Inferior parietal cortex (tissue), 1 donor: ENCODE data around the gene HOXC11.

ENCODE experiments used
- DNase-seq: peaks from one replicate; pipeline ENCODE4 v3.0.0-alpha.2; 2016; ENCODE audit errors: extremely low spot score

Gene HOXC11

DNA sequence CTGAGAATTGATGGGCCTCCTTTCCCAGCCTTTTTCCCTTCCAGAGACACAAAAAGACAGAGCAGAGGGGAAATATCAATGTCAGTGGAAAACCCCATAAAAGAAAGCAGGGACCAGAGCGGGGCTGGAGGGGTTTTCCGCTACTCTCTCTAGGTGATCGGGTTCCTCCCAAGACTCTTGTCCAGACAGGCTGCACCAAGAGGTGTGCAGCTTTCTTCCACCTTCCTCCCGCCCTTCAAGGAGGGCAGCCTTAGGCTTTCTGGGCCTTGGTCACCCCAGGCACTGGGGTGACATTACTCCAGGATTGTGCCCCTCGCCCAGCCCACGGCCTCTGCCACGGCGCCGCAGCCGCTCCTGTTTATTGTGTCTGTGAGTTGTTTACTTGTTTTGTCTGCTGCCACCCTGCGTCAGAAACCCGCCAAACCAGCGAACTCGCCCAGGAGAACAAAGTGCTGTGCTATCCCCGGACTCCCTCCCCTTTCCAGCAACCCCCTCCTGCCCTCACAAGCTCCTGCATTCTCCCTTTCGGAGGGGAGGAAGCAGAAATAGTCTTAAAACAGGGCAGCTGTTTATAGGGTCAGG is 48.6 kb downstream of the HOXC11 start:
- DNase-seq = no peak

DNA sequence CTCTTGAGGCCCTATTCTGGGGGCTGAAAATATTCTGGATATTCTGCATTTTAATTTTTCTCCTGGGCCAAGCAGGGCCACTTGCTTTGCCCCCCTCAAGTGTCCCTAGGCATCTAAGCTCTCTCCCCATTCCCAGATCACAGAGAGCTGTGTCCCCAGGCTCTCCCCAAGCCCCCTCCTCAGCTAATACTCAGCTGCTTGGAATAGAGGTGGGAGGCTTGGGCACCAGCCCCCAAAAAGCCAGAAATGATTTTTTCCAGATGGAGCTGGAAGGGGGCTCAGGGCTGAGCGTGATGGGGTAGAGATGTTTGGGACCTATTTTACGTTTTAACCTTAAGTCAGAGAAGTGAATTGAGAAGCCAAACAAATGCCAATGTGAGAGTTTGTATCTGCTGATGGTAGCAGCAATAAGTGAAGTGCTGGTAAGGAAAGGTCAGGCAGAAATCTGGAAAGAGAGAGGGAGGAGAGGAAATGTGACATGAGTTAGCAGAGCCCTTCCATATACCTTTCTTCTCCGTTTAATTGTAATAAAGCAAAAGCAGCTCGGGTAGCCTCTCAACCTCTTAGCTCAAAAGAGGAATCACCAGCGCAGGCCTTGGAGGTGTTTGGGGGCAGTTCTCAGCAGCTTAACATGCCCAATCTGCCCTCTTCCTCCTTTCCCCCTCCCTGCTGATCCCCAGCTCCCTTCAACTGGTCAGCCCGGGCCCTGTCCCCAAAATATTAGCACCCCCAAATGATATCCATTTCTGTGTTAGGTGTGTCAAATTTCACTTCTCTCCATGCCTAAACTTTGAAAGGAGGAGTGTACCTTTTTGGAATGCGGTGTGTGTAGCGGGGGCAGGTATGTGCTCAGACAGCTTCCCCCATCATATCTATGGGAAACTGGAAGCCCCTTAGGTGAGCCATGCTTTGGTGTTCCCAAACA is 50.3 kb downstream of the HOXC11 start:
- DNase-seq = no peak

DNA sequence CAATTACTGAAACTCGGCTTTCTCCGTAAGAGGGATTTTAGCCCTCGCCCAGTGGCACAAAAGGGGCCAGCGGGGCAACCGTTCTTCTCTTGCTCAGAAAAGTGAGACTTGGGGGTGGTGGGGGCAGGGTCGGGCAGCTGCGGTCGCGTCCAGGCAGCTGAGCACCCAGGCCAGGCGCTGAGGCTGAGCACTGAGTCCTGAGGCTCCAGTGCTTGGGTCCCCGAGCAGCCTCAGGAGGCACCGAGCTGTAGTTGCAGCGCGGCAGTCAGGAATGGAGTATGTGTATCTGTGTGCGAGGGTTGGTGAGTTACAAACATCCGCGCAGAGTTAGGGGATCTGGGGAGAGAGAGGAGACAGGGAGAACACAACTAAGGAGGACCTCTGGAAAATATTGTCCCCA is 51.2 kb downstream of the HOXC11 start:
- no peak for DNase-seq

DNA sequence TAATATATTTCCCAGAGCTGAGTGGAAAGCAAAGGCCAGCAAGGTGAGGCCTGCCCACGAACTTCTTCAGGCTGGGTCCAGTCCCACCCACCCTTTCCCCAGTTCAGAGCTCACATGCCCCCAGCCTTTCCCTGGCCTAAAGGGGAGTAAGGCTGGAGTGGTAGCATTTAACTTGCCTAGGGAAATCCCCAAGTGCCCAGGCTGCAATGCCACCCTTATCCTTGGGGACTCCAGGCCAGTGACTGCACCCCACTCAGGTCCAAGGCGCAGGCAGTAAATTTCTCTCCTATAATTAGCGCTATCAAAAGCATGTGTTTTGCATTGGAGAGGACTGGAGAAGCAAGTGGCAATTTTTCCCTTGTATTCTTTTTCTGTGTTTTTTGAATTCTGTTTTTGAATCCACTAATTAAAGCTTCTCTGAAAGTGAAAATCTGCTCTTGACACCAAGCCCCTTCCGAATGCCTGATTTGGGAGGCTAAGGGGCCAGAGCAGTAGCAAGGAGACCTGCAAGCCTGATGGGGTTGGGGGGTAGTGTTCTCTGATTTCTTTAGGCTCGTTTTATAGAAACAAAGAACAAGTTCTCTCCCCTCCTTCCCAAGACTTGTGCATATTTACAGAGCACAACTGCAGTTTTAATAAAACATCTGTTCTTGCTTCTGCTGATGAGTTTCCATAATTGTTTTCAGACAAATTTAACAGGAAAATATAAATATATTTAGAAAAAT is 51.8 kb downstream of the HOXC11 start:
- no peak for DNase-seq

DNA sequence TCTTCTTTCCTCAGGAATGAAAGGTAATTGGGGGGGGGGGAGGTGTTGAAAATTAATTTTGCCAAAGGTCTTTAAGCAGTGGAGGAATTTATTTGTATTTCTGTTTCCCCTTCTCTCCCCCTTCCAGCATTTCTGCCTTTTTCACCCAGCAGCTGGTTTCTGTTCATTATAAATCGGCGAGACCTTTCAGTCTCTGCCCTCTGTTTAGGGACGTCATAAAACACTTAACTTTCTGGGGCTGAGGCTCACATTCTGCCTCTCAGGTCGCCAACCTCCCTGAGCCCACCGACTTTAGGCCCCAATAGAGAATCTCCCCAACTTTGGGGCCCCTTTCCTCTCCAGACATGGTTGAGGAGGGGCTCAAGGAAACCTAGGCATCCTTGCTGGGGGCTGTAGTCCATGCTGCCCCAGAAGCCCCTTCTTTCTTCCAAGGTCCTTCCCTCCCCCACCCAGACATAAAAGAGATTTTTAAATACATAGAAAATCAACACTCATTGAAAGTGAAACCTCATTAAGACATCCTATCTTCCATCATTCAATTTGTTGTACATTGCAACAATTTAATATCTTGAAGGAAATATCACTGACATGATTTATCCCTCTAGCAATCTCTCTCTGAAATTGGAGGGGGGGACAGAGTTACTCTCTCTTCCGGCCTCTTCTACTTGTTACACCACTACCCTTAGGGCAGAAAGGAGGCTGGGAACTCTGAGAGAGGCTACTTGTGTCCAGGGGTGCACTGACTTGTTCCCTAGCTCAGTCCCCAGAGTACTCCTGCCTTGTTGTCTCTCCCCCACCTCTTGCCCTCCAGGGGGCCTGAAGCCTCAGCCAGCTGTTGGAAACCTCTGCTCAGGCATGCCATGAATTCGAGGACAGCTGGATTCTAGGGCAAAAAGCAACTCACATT is 52.8 kb downstream of the HOXC11 start:
- no peak for DNase-seq

DNA sequence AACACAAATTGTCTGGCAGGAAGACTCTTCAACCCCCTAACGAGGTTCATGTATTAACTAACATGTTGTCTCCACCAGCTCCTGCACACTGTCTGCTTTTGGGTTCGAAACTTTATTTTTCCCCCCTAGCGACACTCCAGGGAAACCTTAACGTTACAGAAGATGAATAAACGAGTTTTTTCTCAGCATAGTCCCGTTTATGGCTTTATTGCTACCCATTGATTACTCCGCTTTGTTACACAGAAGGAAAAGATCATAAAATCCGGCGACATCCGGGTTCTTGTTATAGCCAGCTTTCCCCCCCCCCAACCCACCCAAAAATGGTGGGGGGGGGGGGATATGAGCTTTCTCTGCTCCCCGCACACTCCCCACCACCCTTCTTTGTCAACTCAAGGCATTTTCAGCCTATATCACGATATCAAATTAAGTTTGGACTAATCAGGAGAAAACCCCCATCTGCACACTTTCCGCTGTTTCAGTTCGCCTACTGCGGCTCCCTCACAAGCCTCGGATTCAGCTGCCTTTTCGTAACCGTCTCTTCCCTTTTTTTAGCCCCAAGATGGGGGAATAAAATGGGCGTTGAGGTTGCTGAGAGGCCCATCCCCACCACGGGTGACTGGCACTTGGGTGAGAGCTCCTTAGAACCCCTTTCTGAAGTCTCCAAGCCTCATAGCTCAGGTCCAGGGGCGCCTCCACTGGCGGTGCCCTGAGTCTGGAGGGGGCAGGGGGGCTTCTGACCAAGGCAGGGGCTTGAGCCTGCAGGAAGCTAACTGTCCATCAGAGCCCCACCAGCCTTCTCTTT is 53.9 kb downstream of the HOXC11 start:
- DNase-seq = no peak
